Osteoblast (primary cell): Measurements from ENCODE around the gene ULK4. TPM values are rescaled to one million over a fixed set of nuclear protein-coding genes. Genes with fewer than 3 reads are reported as not detected.

Experiments used
- DNase-seq: peaks from one replicate; pipeline ENCODE4 v3.0.0; 2011; ENCODE audit warnings: low spot score, mixed read lengths; ENCODE audit not compliant: insufficient read length; ENCODE audit errors: missing footprints
- H2AFZ ChIP-seq: 2 replicates; pipeline ENCODE4 v1.6.0; 2011; ENCODE audit warnings: mild to moderate bottlenecking, low read length
- H3K27ac ChIP-seq: 2 replicates; pipeline ENCODE4 v1.5.1; 2011; ENCODE audit warnings: mild to moderate bottlenecking, low read depth, low read length, moderate library complexity
- H3K27me3 ChIP-seq: 2 replicates; pipeline ENCODE4 v1.6.0; 2012; ENCODE audit warnings: mild to moderate bottlenecking, control low read depth, inconsistent platforms, low read length, moderate library complexity; ENCODE audit not compliant: insufficient read depth
- H3K36me3 ChIP-seq: 2 replicates; pipeline ENCODE4 v1.5.1; 2011; ENCODE audit warnings: mild to moderate bottlenecking, low read length, control low read depth, moderate library complexity; ENCODE audit not compliant: insufficient read depth
- H3K4me1 ChIP-seq: 2 replicates; pipeline ENCODE4 v1.5.1; 2011; ENCODE audit warnings: mild to moderate bottlenecking, low read length, control low read depth, moderate library complexity; ENCODE audit not compliant: insufficient read depth
- H3K4me2 ChIP-seq: 2 replicates; pipeline ENCODE4 v1.6.0; 2011; ENCODE audit warnings: mild to moderate bottlenecking, low read length; ENCODE audit not compliant: insufficient read depth
- H3K4me3 ChIP-seq: fragments of 200-600 bp; sonication (generic); 3 replicates; pipeline ENCODE4 v1.5.1; 2012; ENCODE audit warnings: mild to moderate bottlenecking, low read length, inconsistent platforms; ENCODE audit not compliant: insufficient read depth
- H3K79me2 ChIP-seq: 2 replicates; pipeline ENCODE4 v1.6.0; 2012; ENCODE audit warnings: mild to moderate bottlenecking, low read length, control low read depth, inconsistent platforms; ENCODE audit not compliant: insufficient read depth
- H3K9me3 ChIP-seq: 2 replicates; pipeline ENCODE4 v1.5.1; 2011; ENCODE audit warnings: low read depth, low read length, control low read depth
- H4K20me1 ChIP-seq: 2 replicates; pipeline ENCODE4 v1.6.0; 2012; ENCODE audit warnings: mild to moderate bottlenecking, low read length, control low read depth; ENCODE audit not compliant: insufficient read depth
- CTCF ChIP-seq: IDR thresholded peaks from 2 replicates; pipeline ENCODE4 v1.5.1; 2011; ENCODE audit warnings: mild to moderate bottlenecking, low read depth, low read length, moderate library complexity; ENCODE audit errors: extremely low read depth
- total RNA-seq: library from RNA; depleted of rRNA; stranded (reverse); fragments of >200 nt; gene quantifications from 2 replicates; pipeline ENCODE4 v1.2.3, GENCODE V29; 2012

Gene ULK4
- total RNA-seq, 1 donor: 20.6 TPM

GRCh38 chr3:41726891-41727290 is 235.0 kb downstream of the ULK4 start:
- DNase-seq: no peak
- TF ChIP-seq CTCF: no peak

GRCh38 chr3:41717641-41718040 is 244.3 kb downstream of the ULK4 start:
- DNase-seq: no peak
- Histone ChIP-seq H3K4me3 (no peak overlapping the region), H3K79me2 (no peaks in the 10 kb centered on the region), H3K9me3 (no peaks in the 10 kb centered on the region), H3K4me2 (no peak overlapping the region), H3K27me3 (no peaks in the 10 kb centered on the region), H2AFZ (no peak overlapping the region), H3K27ac (no peak overlapping the region), H3K36me3 (no peaks in the 10 kb centered on the region), H3K4me1 (no peaks in the 10 kb centered on the region), H4K20me1 (no peaks in the 10 kb centered on the region)
- no peak for TF ChIP-seq CTCF

More at GRCh38 chr3:41726891-41727290, 235.0 kb downstream of the ULK4 start:
- Histone ChIP-seq H3K4me1 (no peaks in the 10 kb centered on the region), H3K4me2 (no peak overlapping the region), H3K36me3 (no peaks in the 10 kb centered on the region), H3K4me3 (no peak overlapping the region), H3K79me2 (no peaks in the 10 kb centered on the region), H3K27me3 (no peaks in the 10 kb centered on the region), H3K9me3 (no peaks in the 10 kb centered on the region), H4K20me1 (no peaks in the 10 kb centered on the region), H2AFZ (no peak overlapping the region), H3K27ac (no peak overlapping the region)

- H3K9me3 ChIP-seq: no peaks in the 10 kb centered on the region
- no peaks in the 10 kb centered on the region for H4K20me1 ChIP-seq
- H3K4me2 ChIP-seq: no peak overlapping the region
- no peaks in the 10 kb centered on the region for H3K36me3 ChIP-seq
- H3K79me2 ChIP-seq: no peaks in the 10 kb centered on the region
- no peak overlapping the region for H2AFZ ChIP-seq
- peak; percentile 72 for TF ChIP-seq CTCF
- H3K4me1 ChIP-seq: peaks cover 8% of the 10 kb centered on the region
- no peaks in the 10 kb centered on the region for H3K27me3 ChIP-seq
- no peak overlapping the region for H3K4me3 ChIP-seq
- no peak overlapping the region for H3K27ac ChIP-seq
- DNase-seq: no peak
These were observed 245.4 kb downstream of the ULK4 start for GRCh38 chr3:41716471-41716870.

GRCh38 chr3:41715376-41715775 is 246.5 kb downstream of the ULK4 start:
- Histone ChIP-seq H3K9me3 (no peaks in the 10 kb centered on the region), H3K36me3 (no peaks in the 10 kb centered on the region), H2AFZ (no peak overlapping the region), H3K4me2 (no peak overlapping the region), H3K4me1 (peaks cover 18% of the 10 kb centered on the region), H4K20me1 (no peaks in the 10 kb centered on the region), H3K79me2 (no peaks in the 10 kb centered on the region), H3K27ac (no peak overlapping the region), H3K27me3 (no peaks in the 10 kb centered on the region), H3K4me3 (no peak overlapping the region)
- no peak for TF ChIP-seq CTCF
- DNase-seq: no peak
